Measurements from ENCODE around the gene OR5B17.
"Not testable (repeated sequence)": the region's sequence is repeated elsewhere in the genome, so short reads cannot be mapped to it uniquely, and the experiment has no call there.

The OR5B17 gene

GRCh38 chr11:58358969-58359368 is at the start of gene OR5B17:
OR5B17 (minus strand) TSS chr11:58359069; CDS start chr11:58359069, 0 bp downstream.
- no peak within 1 kb of the TSS for H3K4me3 ChIP-seq (ENCODE audit: low read length)
- no peak for TF ChIP-seq CTCF (conservative IDR thresholded peaks at IDR 0.05; ENCODE audit: low read depth, low read length)
- DNase-seq (ENCODE audit: low read depth) = no peak

- no peak for TF ChIP-seq CTCF (conservative IDR thresholded peaks at IDR 0.05; ENCODE audit: low read depth, low read length)
- no peak within 1 kb of the TSS for H3K4me3 ChIP-seq (ENCODE audit: low read length)
- DNase-seq (ENCODE audit: low read depth) = no peak
Observed at GRCh38 chr11:58406774-58407173, 47.9 kb upstream of the OR5B17 start, which contains the start of gene OR5B3. OR5B3 (minus strand) TSS chr11:58406874; CDS start chr11:58403409, 3,465 bp downstream.

GRCh38 chr11:58399622-58400021 is 40.8 kb upstream of the OR5B17 start:
- H3K4me3 ChIP-seq (ENCODE audit: low read length); DNase-seq (ENCODE audit: low read depth): not testable (repeated sequence)

- TF ChIP-seq CTCF (conservative IDR thresholded peaks at IDR 0.05; ENCODE audit: low read depth, low read length) = no peak
- no peak overlapping the region for H3K4me3 ChIP-seq (ENCODE audit: low read length)
- no peak for DNase-seq (ENCODE audit: low read depth)
Observed at GRCh38 chr11:58395581-58395980, 36.7 kb upstream of the OR5B17 start.

GRCh38 chr11:58394195-58394594 is 35.3 kb upstream of the OR5B17 start:
- no peak overlapping the region for H3K4me3 ChIP-seq (ENCODE audit: low read length)
- peak; percentile 51 for DNase-seq (ENCODE audit: low read depth)
- TF ChIP-seq CTCF (conservative IDR thresholded peaks at IDR 0.05; ENCODE audit: low read depth, low read length) = no peak

GRCh38 chr11:58392746-58393145 is 33.9 kb upstream of the OR5B17 start:
- no peak for DNase-seq (ENCODE audit: low read depth)
- H3K4me3 ChIP-seq (ENCODE audit: low read length) = no peak overlapping the region
- TF ChIP-seq CTCF (conservative IDR thresholded peaks at IDR 0.05; ENCODE audit: low read depth, low read length) = no peak

- DNase-seq (ENCODE audit: low read depth) = no peak
Observed at GRCh38 chr11:58391879-58392278, 33.0 kb upstream of the OR5B17 start.

More at GRCh38 chr11:58391879-58392278, 33.0 kb upstream of the OR5B17 start:
- no peak for TF ChIP-seq CTCF (conservative IDR thresholded peaks at IDR 0.05; ENCODE audit: low read depth, low read length)
- H3K4me3 ChIP-seq (ENCODE audit: low read length) = no peak overlapping the region
